ENCODE measurements around the gene ANKRD16. TPM values are rescaled to one million over a fixed set of nuclear protein-coding genes. Genes with fewer than 3 reads are reported as not detected.

The ANKRD16 gene
- total RNA-seq, 4 donors from 2014 or later = 6.6 to 10.8 (median 9.7) TPM

DNA sequence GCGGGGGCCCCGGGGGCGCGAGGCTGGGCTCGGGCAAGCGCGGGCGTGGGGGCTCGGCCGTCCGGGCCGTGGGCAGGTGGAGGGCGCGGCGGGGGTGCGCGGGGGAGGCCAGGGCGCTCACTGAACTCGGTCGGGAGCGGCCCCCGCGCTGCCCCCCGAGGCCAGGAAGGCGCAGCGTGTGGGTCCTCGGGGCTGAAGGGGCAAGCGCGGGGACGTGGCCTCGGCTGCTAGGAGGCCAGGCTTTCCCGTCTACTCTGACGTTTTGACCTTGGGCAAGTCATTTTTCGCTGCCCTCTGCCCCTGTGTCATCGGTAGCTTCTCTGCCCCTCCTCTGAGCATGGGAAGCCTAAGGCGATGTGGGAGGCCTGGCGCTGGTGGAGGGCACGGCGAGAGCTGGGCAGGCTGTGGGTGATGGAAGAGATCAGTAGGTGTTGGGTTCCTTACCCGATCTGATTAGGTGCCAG lies 791 bp upstream of the ANKRD16 start:
- peak; percentile 67 to 72 for DNase-seq (ENCODE audit: low spot score in 2 of 2)
- H3K4me1 ChIP-seq = peaks cover 44% of the 10 kb centered on the region
- H3K4me3 ChIP-seq = peak overlapping the region; percentile 90

DNA sequence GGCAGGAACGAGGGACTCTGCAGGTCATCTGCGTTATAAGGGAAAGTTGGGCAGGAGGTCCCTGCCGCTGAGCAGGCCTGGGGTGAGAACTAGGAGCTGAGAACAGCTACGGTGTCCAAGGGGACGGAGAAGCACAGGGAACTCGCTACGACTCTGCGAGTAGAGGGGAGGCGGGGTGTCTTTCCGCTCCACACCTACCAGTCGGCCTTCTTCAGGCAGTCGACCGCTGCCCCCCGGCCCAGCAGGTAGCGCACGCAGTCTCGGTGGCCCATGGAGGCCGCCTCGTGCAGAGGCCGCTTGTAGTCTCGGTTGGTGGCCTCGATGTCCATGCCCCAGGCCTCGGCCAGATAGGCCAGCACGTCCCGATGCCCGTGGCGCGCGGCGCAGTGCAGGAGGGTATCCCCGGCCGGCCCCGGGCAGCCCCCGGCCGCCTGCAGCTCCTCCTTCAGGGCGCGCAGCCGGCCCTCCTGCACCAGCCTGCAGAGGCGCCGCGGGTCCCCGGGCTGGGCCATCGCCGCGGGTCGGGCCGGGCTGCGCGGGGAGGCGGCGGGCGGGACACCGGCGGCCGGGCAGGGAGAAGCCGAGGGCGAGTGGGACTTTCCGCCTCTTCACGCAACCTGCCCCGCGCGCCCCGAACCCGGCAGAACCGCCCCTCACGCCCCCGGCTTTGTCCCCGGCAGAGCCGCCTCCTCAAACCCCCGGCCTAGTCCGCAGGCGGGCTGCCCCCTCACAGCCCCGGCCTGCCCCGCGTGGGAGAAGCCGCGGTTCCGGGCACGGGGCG lies 660 bp downstream of the ANKRD16 start:
- Histone ChIP-seq H3K4me3 (peak overlapping the region; percentile 90), H3K9me3 (no peaks in the 10 kb centered on the region), H3K4me1 (peaks cover 44% of the 10 kb centered on the region), H3K36me3 (peaks cover 21% of the 10 kb centered on the region), H3K27me3 (no peaks in the 10 kb centered on the region), H3K27ac (peak overlapping the region; percentile 95)
- TF ChIP-seq POLR2A (IDR thresholded peaks at IDR 0.05) (no peak), POLR2AphosphoS5 (IDR thresholded peaks at IDR 0.05) (no peak), EP300 (IDR thresholded peaks at IDR 0.05) (no peak)
- TF ChIP-seq, protein P1, sequence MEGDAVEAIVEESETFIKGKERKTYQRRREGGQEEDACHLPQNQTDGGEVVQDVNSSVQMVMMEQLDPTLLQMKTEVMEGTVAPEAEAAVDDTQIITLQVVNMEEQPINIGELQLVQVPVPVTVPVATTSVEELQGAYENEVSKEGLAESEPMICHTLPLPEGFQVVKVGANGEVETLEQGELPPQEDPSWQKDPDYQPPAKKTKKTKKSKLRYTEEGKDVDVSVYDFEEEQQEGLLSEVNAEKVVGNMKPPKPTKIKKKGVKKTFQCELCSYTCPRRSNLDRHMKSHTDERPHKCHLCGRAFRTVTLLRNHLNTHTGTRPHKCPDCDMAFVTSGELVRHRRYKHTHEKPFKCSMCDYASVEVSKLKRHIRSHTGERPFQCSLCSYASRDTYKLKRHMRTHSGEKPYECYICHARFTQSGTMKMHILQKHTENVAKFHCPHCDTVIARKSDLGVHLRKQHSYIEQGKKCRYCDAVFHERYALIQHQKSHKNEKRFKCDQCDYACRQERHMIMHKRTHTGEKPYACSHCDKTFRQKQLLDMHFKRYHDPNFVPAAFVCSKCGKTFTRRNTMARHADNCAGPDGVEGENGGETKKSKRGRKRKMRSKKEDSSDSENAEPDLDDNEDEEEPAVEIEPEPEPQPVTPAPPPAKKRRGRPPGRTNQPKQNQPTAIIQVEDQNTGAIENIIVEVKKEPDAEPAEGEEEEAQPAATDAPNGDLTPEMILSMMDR (IDR thresholded peaks at IDR 0.05) = no peak
- peak; percentile 69 to 81 for DNase-seq (ENCODE audit: low spot score in 2 of 2)
- WGBS = 0% methylated on average over 9 of the region's 80 CpGs

More for the DNA sequence above, 791 bp upstream of the ANKRD16 start:
- TF ChIP-seq POLR2A (IDR thresholded peaks at IDR 0.05) (no peak), POLR2AphosphoS5 (IDR thresholded peaks at IDR 0.05) (no peak), EP300 (IDR thresholded peaks at IDR 0.05) (no peak)
- TF ChIP-seq, protein P1 (IDR thresholded peaks at IDR 0.05) = no peak
- WGBS = 0% methylated on average over 9 of the region's 40 CpGs
- Histone ChIP-seq H3K9me3 (no peaks in the 10 kb centered on the region), H3K27ac (peak overlapping the region; percentile 95), H3K27me3 (no peaks in the 10 kb centered on the region), H3K36me3 (peaks cover 26% of the 10 kb centered on the region)

DNA sequence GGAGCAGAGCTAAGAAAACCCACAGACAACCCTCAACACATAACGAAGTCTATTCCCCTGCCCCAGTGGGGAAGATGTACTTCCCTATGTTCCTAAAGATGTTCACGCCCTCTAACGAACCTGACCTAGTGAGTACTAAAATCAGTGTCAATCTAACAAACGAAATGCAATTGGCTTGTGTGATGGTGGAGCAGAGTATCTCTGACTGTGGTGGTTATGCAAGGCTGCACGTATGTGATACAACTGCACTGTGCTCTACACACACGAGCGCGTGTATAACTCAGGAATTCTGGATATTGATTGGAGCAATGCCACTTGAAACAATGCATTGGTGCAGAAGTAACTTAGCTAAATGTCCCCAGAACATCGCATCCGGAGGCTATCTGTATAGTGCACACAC lies 1.3 kb downstream of the ANKRD16 start:
- WGBS = 16% methylated on average over 10 of the region's 10 CpGs
- peak overlapping the region; percentile 95 for H3K27ac ChIP-seq
- no peaks in the 10 kb centered on the region for H3K9me3 ChIP-seq
- no peak for DNase-seq (ENCODE audit: low spot score in 2 of 2)
- H3K27me3 ChIP-seq = no peaks in the 10 kb centered on the region
- H3K4me3 ChIP-seq = peak overlapping the region; percentile 90
- peaks cover 22% of the 10 kb centered on the region for H3K36me3 ChIP-seq
- TF ChIP-seq POLR2A (IDR thresholded peaks at IDR 0.05) = no peak
- TF ChIP-seq EP300 (IDR thresholded peaks at IDR 0.05) = no peak
- TF ChIP-seq POLR2AphosphoS5 (IDR thresholded peaks at IDR 0.05) = no peak
- TF ChIP-seq, protein P1 (IDR thresholded peaks at IDR 0.05) = no peak
- peaks cover 45% of the 10 kb centered on the region for H3K4me1 ChIP-seq

DNA sequence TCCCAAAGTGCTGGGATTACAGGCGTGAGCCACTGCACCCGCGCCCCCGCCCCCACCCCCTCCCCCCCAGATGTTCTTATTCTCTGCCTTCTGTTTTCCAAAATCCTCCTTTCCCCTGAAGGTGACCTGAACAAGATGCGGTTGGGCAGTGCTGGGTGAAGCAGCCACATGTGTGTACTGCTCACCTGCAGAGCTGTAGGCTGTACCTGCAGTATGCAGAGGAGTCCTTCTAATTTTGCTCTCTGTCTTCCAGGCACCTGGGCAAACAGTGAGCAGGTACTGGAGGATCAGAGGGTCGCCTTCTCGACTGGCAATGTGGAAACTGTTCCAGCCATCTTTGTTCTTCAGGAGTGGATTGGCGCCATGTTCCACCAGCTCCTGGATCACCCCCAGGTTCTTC lies 2.1 kb downstream of the ANKRD16 start:
- Histone ChIP-seq H3K9me3 (no peaks in the 10 kb centered on the region), H3K36me3 (peaks cover 30% of the 10 kb centered on the region), H3K4me1 (peaks cover 44% of the 10 kb centered on the region), H3K27me3 (no peaks in the 10 kb centered on the region), H3K27ac (no peak overlapping the region), H3K4me3 (no peak overlapping the region)
- WGBS = 81% methylated on average over 7 of the region's 8 CpGs
- TF ChIP-seq, protein P1 (IDR thresholded peaks at IDR 0.05) = no peak
- TF ChIP-seq POLR2AphosphoS5 (IDR thresholded peaks at IDR 0.05) (no peak), EP300 (IDR thresholded peaks at IDR 0.05) (no peak), POLR2A (IDR thresholded peaks at IDR 0.05) (no peak)
- DNase-seq (ENCODE audit: low spot score in 2 of 2) = no peak

DNA sequence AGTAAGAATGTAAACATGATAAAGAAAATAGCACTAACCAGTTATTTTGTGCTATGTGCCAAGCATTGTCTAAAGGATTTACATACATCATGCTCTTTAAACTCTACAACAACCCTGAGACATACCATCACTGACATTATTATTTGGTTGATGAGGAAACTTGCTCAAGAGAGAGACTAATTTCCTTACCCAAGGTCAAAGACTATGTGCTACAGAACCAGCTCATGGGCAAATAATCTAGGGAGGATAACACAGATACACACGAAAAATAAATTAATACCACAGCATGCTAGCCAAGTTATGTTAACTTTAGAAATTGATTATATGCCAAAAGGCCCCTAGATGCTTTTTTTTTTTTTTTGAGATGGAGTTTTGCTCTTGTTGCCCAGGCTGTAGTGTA lies 2.7 kb downstream of the ANKRD16 start:
- Histone ChIP-seq H3K4me1 (peaks cover 38% of the 10 kb centered on the region), H3K9me3 (no peaks in the 10 kb centered on the region), H3K4me3 (no peak overlapping the region), H3K27me3 (no peaks in the 10 kb centered on the region), H3K27ac (no peak overlapping the region), H3K36me3 (peaks cover 36% of the 10 kb centered on the region)
- WGBS = 33% methylated on average over 1 of the region's 1 CpG
- no peak for TF ChIP-seq POLR2A (IDR thresholded peaks at IDR 0.05)
- no peak for TF ChIP-seq POLR2AphosphoS5 (IDR thresholded peaks at IDR 0.05)
- TF ChIP-seq EP300 (IDR thresholded peaks at IDR 0.05) = no peak
- TF ChIP-seq, protein P1 (IDR thresholded peaks at IDR 0.05) = no peak
- no peak for DNase-seq (ENCODE audit: low spot score in 2 of 2)
